LNCaP clone FGC (cell line): Measurements from ENCODE around the gene FARSA.
A peak's percentile ranks its signal among the peaks of the same experiment; 100 is the strongest.
"Not testable (repeated sequence)": the region's sequence is repeated elsewhere in the genome, so short reads cannot be mapped to it uniquely, and the experiment has no call there.

ENCODE experiments used
- DNase-seq: peaks from one replicate; pipeline ENCODE4 v3.0.0-alpha.2; 2011; ENCODE audit warnings: low read depth
- H3K4me3 ChIP-seq: 2 replicates; pipeline ENCODE4 v1.5.1; 2011; ENCODE audit warnings: mild to moderate bottlenecking, low read depth, low read length, control low read depth
- CTCF ChIP-seq: IDR thresholded peaks from 2 replicates; pipeline ENCODE4 v1.5.1; 2012; ENCODE audit warnings: mild to moderate bottlenecking; ENCODE audit not compliant: control insufficient read depth, insufficient read depth; ENCODE audit errors: extremely low read depth

FARSA gene

GRCh38 chr19:12933287-12934072, at the start of gene FARSA:
Gene FARSA (minus strand): TSS chr19:12933711. CDS start chr19:12933696, 15 bp downstream.
- DNase-seq = peak; percentile 67
- H3K4me3 ChIP-seq = peak within 1 kb of the TSS; percentile 91
- TF ChIP-seq CTCF = no peak

DNA sequence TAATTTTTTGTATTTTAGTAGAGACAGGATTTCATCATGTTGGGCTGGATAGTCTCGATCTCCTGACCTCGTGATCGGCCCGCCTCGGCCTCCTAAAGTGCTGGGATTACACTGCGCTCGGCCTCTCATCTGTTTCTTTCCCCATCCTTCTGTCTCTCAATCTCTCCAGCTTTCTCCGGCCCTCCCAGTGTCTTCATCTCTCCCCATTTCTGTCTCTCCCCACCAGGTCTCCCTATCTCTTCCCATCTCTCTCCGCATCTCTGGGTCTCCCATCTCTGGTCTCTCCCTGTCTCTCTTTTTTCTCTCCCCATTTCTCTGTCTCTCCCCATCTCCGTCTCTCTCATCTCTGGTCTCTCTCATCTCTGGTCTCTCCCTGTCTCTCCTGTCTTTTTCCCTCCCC, 49.6 kb upstream of the FARSA start:
- H3K4me3 ChIP-seq = peak overlapping the region; percentile 48
- no peak for TF ChIP-seq CTCF
- DNase-seq = no peak

- no peak overlapping the region for H3K4me3 ChIP-seq
- DNase-seq = no peak
- TF ChIP-seq CTCF = no peak
Measured at GRCh38 chr19:12982648-12983047, 49.1 kb upstream of the FARSA start.

DNA sequence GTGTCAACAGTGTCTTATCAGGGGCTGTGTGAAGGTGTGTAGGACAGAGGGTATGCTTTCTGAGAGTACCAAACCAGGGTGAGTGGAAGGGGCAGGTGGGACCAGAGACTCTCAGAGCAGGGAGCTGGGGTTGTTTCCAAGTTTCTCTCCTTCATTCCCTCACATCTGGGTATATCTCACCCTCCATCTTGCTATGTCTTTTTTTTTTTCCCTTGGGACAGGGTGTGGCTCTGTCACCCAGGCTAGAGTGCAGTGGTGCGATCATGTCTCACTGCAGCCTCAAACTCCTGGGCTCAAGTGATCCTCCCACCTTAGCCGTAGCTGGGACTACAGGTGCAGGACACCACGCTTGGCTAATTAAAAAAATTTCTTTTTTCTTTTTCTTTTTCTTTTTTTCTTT, 46.5 kb upstream of the FARSA start:
- no peak for TF ChIP-seq CTCF
- no peak overlapping the region for H3K4me3 ChIP-seq
- no peak for DNase-seq

GRCh38 chr19:12976109-12976508, 42.6 kb upstream of the FARSA start:
- DNase-seq, H3K4me3 ChIP-seq: not testable (repeated sequence)

DNA sequence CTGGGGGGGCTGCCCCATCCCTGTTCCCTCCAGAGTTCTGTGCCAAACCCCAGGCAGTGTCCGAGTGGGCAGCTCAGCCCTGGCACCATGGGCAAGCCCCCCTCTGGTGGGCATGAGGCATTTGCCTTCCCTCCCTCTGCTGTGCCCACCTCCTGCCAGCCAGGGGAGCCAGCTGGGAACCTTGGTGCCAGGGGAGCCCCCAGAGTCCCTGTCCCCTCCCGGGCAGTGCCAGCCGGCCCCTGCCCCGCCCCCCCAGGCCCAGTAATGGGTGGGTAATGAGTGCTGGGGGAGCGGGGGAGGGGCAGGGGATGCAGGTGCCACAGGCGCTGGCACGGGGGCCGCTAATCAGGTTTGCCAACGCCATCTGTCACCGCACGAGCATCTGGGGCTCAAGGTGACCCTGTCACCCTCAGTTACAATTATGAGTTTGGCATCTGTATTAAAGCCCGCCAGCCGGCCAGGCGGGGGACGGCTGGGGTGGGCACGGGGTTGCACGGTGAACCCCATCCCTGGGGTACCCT, 41.8 kb upstream of the FARSA start:
- no peak for DNase-seq
- no peak for TF ChIP-seq CTCF
- no peak overlapping the region for H3K4me3 ChIP-seq

DNA sequence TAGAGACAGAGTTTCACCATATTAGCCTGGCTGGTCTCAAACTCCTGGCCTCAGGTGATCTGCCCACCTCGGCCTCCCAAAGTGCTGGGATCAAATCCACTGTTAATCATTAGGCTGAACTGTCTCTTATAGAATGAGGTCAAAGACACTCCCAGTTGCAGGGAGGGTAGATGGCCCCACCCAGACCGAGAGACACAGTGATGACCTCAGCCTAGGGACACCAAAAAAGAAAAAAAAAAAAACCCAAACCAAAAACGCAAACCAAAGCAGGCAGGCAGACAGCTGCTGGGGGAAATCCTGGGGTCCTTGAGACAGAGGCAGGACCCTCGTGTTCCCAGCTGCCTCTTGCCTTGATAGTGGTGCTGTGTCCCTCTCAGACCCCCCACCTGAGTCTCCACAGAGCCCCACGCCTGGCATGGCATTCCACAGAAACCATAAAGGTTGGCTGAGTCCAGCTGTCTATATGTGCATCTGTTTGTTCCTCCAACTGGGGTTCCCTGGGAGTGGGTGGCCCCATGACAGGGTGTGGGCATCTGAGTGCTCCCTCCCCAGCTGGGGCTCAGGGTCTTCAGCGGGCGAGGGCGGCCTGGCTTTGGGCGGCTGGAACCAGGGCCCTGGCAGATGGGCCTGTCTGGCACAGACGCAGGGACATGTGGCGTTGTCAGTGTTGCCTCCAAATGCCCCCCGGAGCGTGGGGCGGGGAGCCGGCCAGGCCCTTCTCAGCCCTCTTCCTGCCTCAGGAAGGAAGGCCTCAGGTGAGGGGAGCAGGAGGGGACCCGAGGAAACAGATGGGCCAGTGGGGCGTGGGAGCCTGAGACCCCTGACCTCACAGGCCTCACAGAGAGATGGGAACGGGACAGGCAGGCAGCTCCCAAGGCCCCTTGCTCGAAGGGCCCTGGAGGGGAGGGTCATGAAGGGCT, 41.0 kb upstream of the FARSA start:
- no peak for DNase-seq
- no peak for TF ChIP-seq CTCF
- no peak overlapping the region for H3K4me3 ChIP-seq
